Measurements from ENCODE around the gene CEP128. TPM values are rescaled to one million over a fixed set of nuclear protein-coding genes. Genes with fewer than 3 reads are reported as not detected.

CEP128 gene
- polyA plus RNA-seq, 1 donor (not counting 4 experiments of a cell fraction or from before 2014, with no cell fraction given) = 2.6 TPM

GRCh38 chr14:80927083-80927989 lies 14.2 kb downstream of the CEP128 start:
- no peak overlapping the region for H3K9ac ChIP-seq (ENCODE audit: control insufficient read depth, extremely low read depth, insufficient read depth, low read length)
- DNase-seq (ENCODE audit: low read depth, low spot score) (no peak), FAIRE-seq (no peak)
- no peak overlapping the region for H3K27ac ChIP-seq (ENCODE audit: control insufficient read depth, insufficient read depth, low read length)
- H3K4me3 ChIP-seq (ENCODE audit: control insufficient read depth in 2 of 3, extremely low read depth in 1 of 3, insufficient read depth in 2 of 3, low read depth in 1 of 3, low read length in 3 of 3) = no peak overlapping the region
- H3K27me3 ChIP-seq (ENCODE audit: control insufficient read depth, extremely low read depth, insufficient read depth, low read length) = no peaks in the 10 kb centered on the region
- no peak overlapping the region for H3K4me2 ChIP-seq (ENCODE audit: control insufficient read depth, extremely low read depth, insufficient read depth, low read depth, low read length)
- H3K36me3 ChIP-seq (ENCODE audit: control insufficient read depth in 2 of 2, extremely low read depth in 1 of 2, insufficient read depth in 2 of 2, low read length in 2 of 2) = no peaks in the 10 kb centered on the region
- TF ChIP-seq CTCF (optimal IDR thresholded peaks at IDR 0.05 in 1 of 3, IDR thresholded peaks at IDR 0.05 in 1 of 3, conservative IDR thresholded peaks at IDR 0.05 in 1 of 3; ENCODE audit: extremely low read depth in 1 of 3, insufficient read depth in 2 of 3, low read length in 3 of 3) = peak; percentile 13 to 31 (median 27)
- TF ChIP-seq EZH2 (IDR thresholded peaks at IDR 0.05; ENCODE audit: low read length) = no peak
- dilution Hi-C loops (cut with MboI; ENCODE audit: extremely low pct_ligation_motif_present, low sequenced_read_pairs) = no loop called here
- H3K9me1 ChIP-seq (ENCODE audit: control insufficient read depth, extremely low read depth, insufficient read depth, low read length) = no peaks in the 10 kb centered on the region
- peaks cover 23% of the 10 kb centered on the region for H3K4me1 ChIP-seq (ENCODE audit: control insufficient read depth, extremely low read depth, insufficient read depth, low read length)
- no peaks in the 10 kb centered on the region for H4K20me1 ChIP-seq (ENCODE audit: control insufficient read depth, extremely low read depth, insufficient read depth, low read length)
- H3K9me3 ChIP-seq (ENCODE audit: control insufficient read depth, low read depth, low read length) = no peaks in the 10 kb centered on the region
- peak overlapping the region; percentile 2 for H2AFZ ChIP-seq (ENCODE audit: control insufficient read depth, low read length)
- peaks cover 16% of the 10 kb centered on the region for H3K79me2 ChIP-seq (ENCODE audit: control insufficient read depth, insufficient read depth, low read length)

DNA sequence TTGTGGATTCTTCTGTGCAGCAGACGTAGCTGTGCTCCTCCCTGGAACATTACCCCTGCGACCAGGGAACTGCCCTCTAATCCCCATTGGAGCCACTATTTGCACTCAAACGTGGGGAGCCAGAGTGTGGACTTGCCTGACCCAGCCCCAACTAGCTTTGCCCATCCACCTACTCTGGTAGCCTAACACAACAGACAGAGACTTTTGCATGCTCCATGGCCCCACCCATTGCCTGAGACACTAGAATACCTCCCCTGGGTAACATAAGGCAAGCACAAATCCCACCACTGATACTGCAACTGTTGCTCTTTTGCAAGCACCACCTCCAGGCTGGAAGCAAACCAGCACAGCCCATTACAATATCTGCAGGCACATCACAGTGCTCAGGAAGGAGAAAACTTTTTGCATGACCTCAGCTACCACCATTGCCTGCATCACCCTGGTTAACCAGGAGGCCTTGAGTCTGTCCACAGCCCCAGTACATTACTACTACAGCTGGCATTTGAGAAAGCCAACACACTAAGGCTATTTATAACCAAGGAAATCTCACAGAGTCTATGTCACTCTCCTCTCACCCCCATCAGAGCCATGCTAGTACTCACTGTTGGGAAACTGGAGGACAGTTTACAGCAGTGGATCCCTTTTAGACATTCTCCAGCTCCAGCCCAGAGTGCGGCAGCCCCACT lies 15.0 kb downstream of the CEP128 start:
- no peak overlapping the region for H3K9ac ChIP-seq (ENCODE audit: control insufficient read depth, extremely low read depth, insufficient read depth, low read length)
- dilution Hi-C loops (cut with MboI; ENCODE audit: extremely low pct_ligation_motif_present, low sequenced_read_pairs) = no loop called here
- H3K27ac ChIP-seq (ENCODE audit: control insufficient read depth, insufficient read depth, low read length) = no peak overlapping the region
- H2AFZ ChIP-seq (ENCODE audit: control insufficient read depth, low read length) = no peak overlapping the region
- H3K4me3 ChIP-seq (ENCODE audit: control insufficient read depth in 2 of 3, extremely low read depth in 1 of 3, insufficient read depth in 2 of 3, low read depth in 1 of 3, low read length in 3 of 3) = no peak overlapping the region
- no peaks in the 10 kb centered on the region for H4K20me1 ChIP-seq (ENCODE audit: control insufficient read depth, extremely low read depth, insufficient read depth, low read length)
- peaks cover 18% of the 10 kb centered on the region for H3K4me1 ChIP-seq (ENCODE audit: control insufficient read depth, extremely low read depth, insufficient read depth, low read length)
- H3K27me3 ChIP-seq (ENCODE audit: control insufficient read depth, extremely low read depth, insufficient read depth, low read length) = no peaks in the 10 kb centered on the region
- H3K4me2 ChIP-seq (ENCODE audit: control insufficient read depth, extremely low read depth, insufficient read depth, low read depth, low read length) = no peak overlapping the region
- no peaks in the 10 kb centered on the region for H3K9me1 ChIP-seq (ENCODE audit: control insufficient read depth, extremely low read depth, insufficient read depth, low read length)
- H3K79me2 ChIP-seq (ENCODE audit: control insufficient read depth, insufficient read depth, low read length) = peaks cover 16% of the 10 kb centered on the region
- FAIRE-seq (no peak), DNase-seq (ENCODE audit: low read depth, low spot score) (no peak)
- TF ChIP-seq EZH2 (IDR thresholded peaks at IDR 0.05; ENCODE audit: low read length) (no peak), CTCF (optimal IDR thresholded peaks at IDR 0.05 in 1 of 3, IDR thresholded peaks at IDR 0.05 in 1 of 3, conservative IDR thresholded peaks at IDR 0.05 in 1 of 3; ENCODE audit: extremely low read depth in 1 of 3, insufficient read depth in 2 of 3, low read length in 3 of 3) (no peak)
- H3K9me3 ChIP-seq (ENCODE audit: control insufficient read depth, low read depth, low read length) = no peaks in the 10 kb centered on the region
- no peaks in the 10 kb centered on the region for H3K36me3 ChIP-seq (ENCODE audit: control insufficient read depth in 2 of 2, extremely low read depth in 1 of 2, insufficient read depth in 2 of 2, low read length in 2 of 2)
